Naive B cell (primary cell): ENCODE measurements around the gene TRIM26. TPM values are rescaled to one million over a fixed set of nuclear protein-coding genes. Genes with fewer than 3 reads are reported as not detected.
"Not testable (repeated sequence)": the region's sequence is repeated elsewhere in the genome, so short reads cannot be mapped to it uniquely, and the experiment has no call there.

Experiments
- ATAC-seq, 2 donors: fragments of 150-1000 bp; cut with Tn5 transposase; 2 replicates each; pipeline ENCODE4 v1.10.0; 2021; ENCODE audit warnings: low read depth in 2 of 2, mild to moderate bottlenecking in 2 of 2, moderate library complexity in 2 of 2
- DNase-seq: peaks from one replicate; pipeline ENCODE4 v3.0.0; 2022
- H3K27ac Mint-ChIP-seq, 6 donors: one replicate each; pipeline ENCODE4 v1.8.0; 2020 to 2022; ENCODE audit warnings: mild to moderate bottlenecking in 6 of 6, mixed read lengths in 6 of 6, moderate library complexity in 5 of 6, inconsistent platforms in 2 of 6
- H3K27me3 Mint-ChIP-seq, 3 donors: one replicate each; pipeline ENCODE4 v1.8.0; 2021 to 2022; ENCODE audit warnings: mixed read lengths in 3 of 3, mild to moderate bottlenecking in 1 of 3
- H3K36me3 Mint-ChIP-seq, 2 donors: one replicate each; pipeline ENCODE4 v1.8.0; 2020 to 2022; ENCODE audit warnings: mixed read lengths in 2 of 2, inconsistent platforms in 1 of 2, mild to moderate bottlenecking in 1 of 2
- H3K4me1 Mint-ChIP-seq, 3 donors: one replicate each; pipeline ENCODE4 v1.8.0; 2020 to 2022; ENCODE audit warnings: mixed read lengths in 3 of 3, inconsistent platforms in 1 of 3, mild to moderate bottlenecking in 1 of 3, moderate library complexity in 1 of 3
- H3K4me3 Mint-ChIP-seq, 8 donors: one replicate each; pipeline ENCODE4 v1.8.0; 2020 to 2022; ENCODE audit warnings: mild to moderate bottlenecking in 8 of 8, mixed read lengths in 8 of 8, moderate library complexity in 8 of 8, inconsistent platforms in 2 of 8
- H3K9me3 Mint-ChIP-seq, 7 donors: one replicate each; pipeline ENCODE4 v1.8.0; 2020 to 2022; ENCODE audit warnings: mixed read lengths in 7 of 7, mild to moderate bottlenecking in 5 of 7, inconsistent platforms in 2 of 7, moderate library complexity in 1 of 7
- polyA plus RNA-seq, 6 donors: library from polyadenylated mRNA; unstranded; fragments of 300-500 nt; fragmentation: Illumina TruSeq; gene quantifications; one replicate each; pipeline ENCODE4 v1.2.3, GENCODE V29; 2021; ENCODE audit warnings: low read depth in 6 of 6

The TRIM26 gene
- polyA plus RNA-seq: 10 to 100 TPM; 20.4 to 70.0 (median 48.2) TPM

GRCh38 chr6:30212865-30213666, at the start of gene TRIM26:
Gene TRIM26 (minus strand): TSS chr6:30213406. CDS start chr6:30199103, 14,303 bp downstream.
- Mint-ChIP-seq H3K9me3 (no peaks in the 10 kb centered on the region), H3K4me1 (peaks cover 51 to 67% (median 62%) of the 10 kb centered on the region in 3 donors), H3K27me3 (no peaks in the 10 kb centered on the region), H3K36me3 (no peaks in the 10 kb centered on the region), H3K27ac (peak within 1 kb of the TSS; percentile 99 to 100 (median 100)), H3K4me3 (peak within 1 kb of the TSS; percentile 85 to 100 (median 96))
- DNase-seq (peak; percentile 99), ATAC-seq (peak; percentile 80)

GRCh38 chr6:30260036-30260504, 46.9 kb upstream of the TRIM26 start:
- Mint-ChIP-seq H3K4me1 (peaks cover 33 to 46% (median 44%) of the 10 kb centered on the region in 3 donors), H3K9me3 (no peaks in the 10 kb centered on the region), H3K4me3 (peak overlapping the region; percentile 81 to 98 (median 96)), H3K36me3 (peaks cover 19 to 21% of the 10 kb centered on the region in 2 donors), H3K27me3 (peaks cover 0 to 11% (median 0%) of the 10 kb centered on the region in 3 donors), H3K27ac (peak overlapping the region in 5 of 6 donors; percentile 70 to 100 (median 100))
- peak; percentile 7 for ATAC-seq
- DNase-seq: peak; percentile 23

GRCh38 chr6:30259140-30260035, 46.2 kb upstream of the TRIM26 start:
- no peaks in the 10 kb centered on the region for H3K9me3 Mint-ChIP-seq
- peaks cover 12 to 14% of the 10 kb centered on the region in 2 donors for H3K36me3 Mint-ChIP-seq
- ATAC-seq (peak; percentile 87 to 92), DNase-seq (peak; percentile 89)
- H3K27me3 Mint-ChIP-seq: peaks cover 0 to 13% (median 0%) of the 10 kb centered on the region in 3 donors
- peak overlapping the region; percentile 81 to 98 (median 96) for H3K4me3 Mint-ChIP-seq
- peak overlapping the region; percentile 99 to 100 (median 100) for H3K27ac Mint-ChIP-seq
- peaks cover 27 to 46% (median 44%) of the 10 kb centered on the region in 3 donors for H3K4me1 Mint-ChIP-seq

- DNase-seq (no peak), ATAC-seq (no peak)
- H3K27me3 Mint-ChIP-seq: peaks cover 0 to 13% (median 0%) of the 10 kb centered on the region in 3 donors
- peak overlapping the region in 6 of 8 donors; percentile 24 to 96 (median 78) for H3K4me3 Mint-ChIP-seq
- peaks cover 22 to 46% (median 44%) of the 10 kb centered on the region in 3 donors for H3K4me1 Mint-ChIP-seq
- peaks cover under 1 to 8% of the 10 kb centered on the region in 2 donors for H3K36me3 Mint-ChIP-seq
- peak overlapping the region; percentile 80 to 100 (median 100) for H3K27ac Mint-ChIP-seq
- H3K9me3 Mint-ChIP-seq: no peaks in the 10 kb centered on the region
These were observed 45.0 kb upstream of the TRIM26 start for GRCh38 chr6:30258204-30258603.

- H3K4me1 Mint-ChIP-seq, DNase-seq, ATAC-seq, H3K36me3 Mint-ChIP-seq, H3K9me3 Mint-ChIP-seq, H3K4me3 Mint-ChIP-seq, H3K27ac Mint-ChIP-seq: not testable (repeated sequence)
- peaks cover 0 to 36% (median 7%) of the 10 kb centered on the region in 3 donors for H3K27me3 Mint-ChIP-seq
These were observed 39.2 kb upstream of the TRIM26 start for GRCh38 chr6:30252417-30252816.

- ATAC-seq: no peak
- no peak overlapping the region for H3K4me3 Mint-ChIP-seq
- no peak for DNase-seq
These were observed 31.4 kb upstream of the TRIM26 start for GRCh38 chr6:30244560-30244959.

GRCh38 chr6:30238178-30238795, 25.1 kb upstream of the TRIM26 start:
- Mint-ChIP-seq H3K27me3 (peaks cover 26 to 60% (median 46%) of the 10 kb centered on the region in 3 donors), H3K36me3 (no peaks in the 10 kb centered on the region), H3K9me3 (no peaks in the 10 kb centered on the region), H3K27ac (no peak overlapping the region), H3K4me3 (no peak overlapping the region), H3K4me1 (no peaks in the 10 kb centered on the region)
- no peak for DNase-seq
- peak; percentile 54 to 66 for ATAC-seq

More at GRCh38 chr6:30244560-30244959, 31.4 kb upstream of the TRIM26 start:
- no peaks in the 10 kb centered on the region for H3K4me1 Mint-ChIP-seq
- H3K27ac Mint-ChIP-seq: no peak overlapping the region
- peaks cover 19 to 41% (median 38%) of the 10 kb centered on the region in 3 donors for H3K27me3 Mint-ChIP-seq
- H3K9me3 Mint-ChIP-seq: peaks cover 0 to 1% (median 0%) of the 10 kb centered on the region in 7 donors
- no peaks in the 10 kb centered on the region for H3K36me3 Mint-ChIP-seq

- Mint-ChIP-seq H3K27ac (no peak overlapping the region), H3K9me3 (no peaks in the 10 kb centered on the region), H3K27me3 (peaks cover 29 to 67% (median 37%) of the 10 kb centered on the region in 3 donors), H3K36me3 (no peaks in the 10 kb centered on the region), H3K4me1 (no peaks in the 10 kb centered on the region), H3K4me3 (no peak overlapping the region)
- ATAC-seq: no peak
- DNase-seq: no peak
These were observed 21.1 kb upstream of the TRIM26 start for GRCh38 chr6:30234356-30234755.

GRCh38 chr6:30231067-30231466, 17.9 kb upstream of the TRIM26 start:
- Mint-ChIP-seq H3K4me1 (no peaks in the 10 kb centered on the region), H3K27me3 (peaks cover 26 to 58% (median 33%) of the 10 kb centered on the region in 3 donors), H3K4me3 (no peak overlapping the region), H3K27ac (no peak overlapping the region), H3K9me3 (no peaks in the 10 kb centered on the region), H3K36me3 (no peaks in the 10 kb centered on the region)
- no peak for ATAC-seq
- no peak for DNase-seq

- DNase-seq (no peak), ATAC-seq (no peak)
- Mint-ChIP-seq H3K27ac (no peak overlapping the region), H3K27me3 (peaks cover 28 to 52% (median 39%) of the 10 kb centered on the region in 3 donors), H3K4me3 (no peak overlapping the region), H3K4me1 (no peaks in the 10 kb centered on the region), H3K36me3 (peaks cover 0 to 9% of the 10 kb centered on the region in 2 donors), H3K9me3 (peaks cover 5 to 18% (median 11%) of the 10 kb centered on the region in 7 donors)
These were observed 14.7 kb upstream of the TRIM26 start for GRCh38 chr6:30227763-30228487.

- H3K4me1 Mint-ChIP-seq: no peaks in the 10 kb centered on the region
- H3K27ac Mint-ChIP-seq: peak overlapping the region in 1 of 6 donors; percentile 8
- H3K27me3 Mint-ChIP-seq: peaks cover 28 to 49% (median 36%) of the 10 kb centered on the region in 3 donors
- no peak for DNase-seq
- H3K4me3 Mint-ChIP-seq: no peak overlapping the region
- no peak for ATAC-seq
- H3K9me3 Mint-ChIP-seq: peaks cover 5 to 25% (median 15%) of the 10 kb centered on the region in 7 donors
- peaks cover 0 to 15% of the 10 kb centered on the region in 2 donors for H3K36me3 Mint-ChIP-seq
These were observed 14.1 kb upstream of the TRIM26 start for GRCh38 chr6:30227242-30227722.

- no peak overlapping the region for H3K4me3 Mint-ChIP-seq
- H3K36me3 Mint-ChIP-seq: peaks cover 0 to 17% of the 10 kb centered on the region in 2 donors
- H3K27me3 Mint-ChIP-seq: peaks cover 14 to 29% (median 28%) of the 10 kb centered on the region in 3 donors
- peaks cover 6 to 8% (median 6%) of the 10 kb centered on the region in 3 donors for H3K4me1 Mint-ChIP-seq
- peaks cover 5 to 26% (median 17%) of the 10 kb centered on the region in 7 donors for H3K9me3 Mint-ChIP-seq
- no peak overlapping the region for H3K27ac Mint-ChIP-seq
- ATAC-seq: no peak
- no peak for DNase-seq
These were observed 10.1 kb upstream of the TRIM26 start for GRCh38 chr6:30223339-30223738.
